ENCODE measurements around the gene AOPEP. TPM values are rescaled to one million over a fixed set of nuclear protein-coding genes. Genes with fewer than 3 reads are reported as not detected.

Gene AOPEP
- total RNA-seq, 2 donors from 2014 or later, result 81.5 to 224 TPM

DNA sequence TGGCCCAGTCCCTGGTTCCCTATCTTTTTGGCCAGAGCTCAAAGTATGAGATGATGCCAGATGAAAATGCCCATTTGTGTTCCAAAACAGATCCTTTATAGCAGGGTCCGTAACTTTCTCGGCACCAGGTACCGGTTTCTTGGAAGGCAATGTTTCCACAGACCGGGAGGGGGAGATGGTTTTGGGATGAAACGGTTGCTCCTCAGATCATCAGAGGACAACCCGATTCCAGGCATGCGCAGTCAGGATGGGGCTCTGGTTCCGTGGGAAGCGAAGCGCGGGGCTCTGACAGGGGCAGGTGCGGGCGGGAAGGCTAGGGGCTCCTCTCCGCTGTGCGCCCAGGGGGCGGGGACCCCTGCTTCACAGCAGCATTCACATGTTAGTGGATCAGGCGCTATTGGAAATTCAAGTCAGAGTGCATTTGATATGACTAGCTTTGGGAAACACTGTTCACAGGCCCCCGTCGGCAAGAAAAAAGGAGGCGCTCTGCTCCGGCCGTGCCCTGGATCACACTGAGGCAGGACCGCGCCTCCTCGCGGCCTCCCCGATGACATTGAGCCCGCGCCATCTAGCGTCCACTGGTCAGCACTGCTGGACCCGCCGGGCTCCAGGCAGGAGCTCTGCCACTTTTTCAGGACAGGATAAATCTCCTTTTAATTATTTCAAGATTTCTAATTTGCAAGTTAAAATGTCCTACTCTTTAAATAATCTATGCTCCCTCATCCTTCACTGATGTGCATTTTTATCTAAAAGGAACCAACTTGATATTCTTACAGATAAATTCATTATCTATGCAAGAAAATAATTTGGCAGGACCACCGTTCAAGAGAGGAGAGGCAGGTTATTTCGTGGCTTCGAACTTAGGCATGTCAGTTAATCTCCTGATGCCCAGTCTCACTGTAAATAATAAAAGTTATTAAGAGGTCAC is 401.0 kb downstream of the AOPEP start:
- Histone ChIP-seq H3K27ac (no peak overlapping the region), H3K4me1 (peaks cover 30% of the 10 kb centered on the region), H3K4me3 (no peak overlapping the region), H3K36me3 (replicated peaks in 1 of 2; ENCODE audit: insufficient read depth in 1 of 2, low read depth in 2 of 2) (no peaks in the 10 kb centered on the region), H3K27me3 (no peaks in the 10 kb centered on the region), H3K9me3 (no peaks in the 10 kb centered on the region)
- intact Hi-C loops (cut with DNase I), result loop anchor here (10.0 kb wide), 1 partner anchor 343 kb away; no protein-coding TSS in a partner anchor
- ATAC-seq (peak; percentile 87), DNase-seq (peak; percentile 88 to 93 (median 89))
- peak; percentile 93 to 99 (median 97) for TF ChIP-seq CTCF (IDR thresholded peaks at IDR 0.05)
- peak in 1 of 3 donors; percentile 9 for TF ChIP-seq POLR2A (IDR thresholded peaks at IDR 0.05)
- 17 to 22% methylated on average over 29 to 35 of the region's 35 CpGs for WGBS, 2 donors

GRCh38 chr9:95128177-95128524 is 401.7 kb downstream of the AOPEP start:
- TF ChIP-seq CTCF (IDR thresholded peaks at IDR 0.05) (no peak), POLR2A (IDR thresholded peaks at IDR 0.05) (no peak)
- Histone ChIP-seq H3K4me1 (peaks cover 30% of the 10 kb centered on the region), H3K27me3 (no peaks in the 10 kb centered on the region), H3K9me3 (no peaks in the 10 kb centered on the region), H3K36me3 (replicated peaks in 1 of 2; ENCODE audit: insufficient read depth in 1 of 2, low read depth in 2 of 2) (no peaks in the 10 kb centered on the region), H3K27ac (no peak overlapping the region), H3K4me3 (no peak overlapping the region)
- 68 to 72% methylated on average over 4 of the region's 4 CpGs for WGBS, 2 donors
- no peak for DNase-seq
- ATAC-seq, result no peak
- intact Hi-C loops (cut with DNase I), result loop anchor here (10.0 kb wide), 1 partner anchor 343 kb away; no protein-coding TSS in a partner anchor

DNA sequence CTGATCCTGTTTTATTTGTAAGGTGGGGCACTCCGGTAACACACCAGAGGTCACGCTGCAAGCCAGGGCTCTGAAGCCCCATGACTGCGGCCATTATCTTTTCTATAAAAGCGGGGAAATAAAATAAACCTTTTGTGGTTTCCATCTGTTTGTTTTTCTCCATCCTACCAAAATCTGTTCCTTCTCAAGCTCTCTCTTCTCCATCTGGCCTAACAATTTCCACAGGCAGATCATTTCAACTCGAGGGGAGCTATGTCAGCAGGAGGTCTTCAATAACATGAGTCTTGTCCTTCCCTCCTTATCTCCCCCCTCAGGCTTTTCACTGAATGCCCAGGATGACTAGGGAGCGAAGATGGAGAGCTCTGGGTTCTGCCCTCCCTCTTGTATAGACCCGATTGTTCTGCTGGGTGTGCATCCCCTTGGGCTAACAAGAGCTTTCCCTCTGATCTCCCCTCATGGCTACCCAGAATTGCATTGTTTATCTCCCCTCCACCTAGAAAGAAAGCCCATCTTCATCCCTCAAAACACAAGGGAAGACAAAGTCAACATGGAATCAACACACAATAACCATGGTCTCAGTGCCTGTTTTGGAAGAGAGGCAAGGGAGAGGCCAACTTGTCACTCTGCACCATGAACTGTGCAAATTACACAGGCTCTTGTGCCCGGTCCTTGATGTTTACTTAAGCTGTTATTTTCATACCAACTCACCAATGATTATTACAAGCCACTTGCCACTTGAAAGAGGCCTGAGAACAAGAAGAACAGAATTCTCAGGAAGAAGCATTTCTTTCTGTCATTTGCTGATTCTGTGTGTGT is 403.2 kb downstream of the AOPEP start:
- intact Hi-C loops (cut with DNase I), result loop anchor here (10.0 kb wide), 2 partner anchors 345 to 455 kb away; no protein-coding TSS in a partner anchor
- TF ChIP-seq POLR2A (IDR thresholded peaks at IDR 0.05) (no peak), CTCF (IDR thresholded peaks at IDR 0.05) (no peak)
- 72 to 75% methylated on average over 8 of the region's 8 CpGs for WGBS, 2 donors
- ATAC-seq (peak; percentile 51), DNase-seq (peak in 3 of 4 donors; percentile 57 to 60 (median 59))
- Histone ChIP-seq H3K27ac (peak overlapping the region; percentile 32 to 72 (median 52)), H3K9me3 (no peaks in the 10 kb centered on the region), H3K4me1 (peaks cover 35% of the 10 kb centered on the region), H3K27me3 (no peaks in the 10 kb centered on the region), H3K4me3 (no peak overlapping the region), H3K36me3 (replicated peaks in 1 of 2; ENCODE audit: insufficient read depth in 1 of 2, low read depth in 2 of 2) (no peaks in the 10 kb centered on the region)

DNA sequence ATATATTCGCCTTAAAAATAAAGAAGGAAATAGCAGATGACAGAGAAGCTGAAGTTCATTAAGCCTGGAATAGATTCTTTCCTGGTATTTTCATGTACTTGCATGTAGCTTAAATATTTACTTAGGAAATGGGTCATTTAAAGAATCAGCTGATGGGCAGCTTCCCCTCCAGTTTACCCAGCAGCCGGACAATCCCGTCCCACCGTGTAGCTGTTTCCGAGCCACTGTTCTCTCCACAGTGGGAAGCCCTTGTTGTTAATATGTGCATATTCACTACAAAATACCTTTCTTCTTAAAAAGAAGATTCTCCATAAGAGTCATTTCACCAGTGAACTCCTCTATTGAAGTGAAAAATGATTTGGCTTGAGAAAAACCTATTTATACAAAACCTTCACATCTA is 404.0 kb downstream of the AOPEP start:
- DNase-seq (no peak), ATAC-seq (no peak)
- no peak overlapping the region for H3K4me3 ChIP-seq
- H3K27ac ChIP-seq, result peak overlapping the region; percentile 32 to 72 (median 52)
- no peaks in the 10 kb centered on the region for H3K9me3 ChIP-seq
- WGBS, 2 donors, result 13 to 23% methylated on average over 5 of the region's 5 CpGs
- no peaks in the 10 kb centered on the region for H3K27me3 ChIP-seq
- intact Hi-C loops (cut with DNase I), result loop anchor here (10.0 kb wide), 1 partner anchor 456 kb away; no protein-coding TSS in a partner anchor
- peaks cover 35% of the 10 kb centered on the region for H3K4me1 ChIP-seq
- H3K36me3 ChIP-seq (replicated peaks in 1 of 2; ENCODE audit: insufficient read depth in 1 of 2, low read depth in 2 of 2), result no peaks in the 10 kb centered on the region
- no peak for TF ChIP-seq CTCF (IDR thresholded peaks at IDR 0.05)
- no peak for TF ChIP-seq POLR2A (IDR thresholded peaks at IDR 0.05)
